ENCODE measurements around the gene TM9SF3.
"Not testable (repeated sequence)": the region's sequence is repeated elsewhere in the genome, so short reads cannot be mapped to it uniquely, and the experiment has no call there.

TM9SF3 gene

DNA sequence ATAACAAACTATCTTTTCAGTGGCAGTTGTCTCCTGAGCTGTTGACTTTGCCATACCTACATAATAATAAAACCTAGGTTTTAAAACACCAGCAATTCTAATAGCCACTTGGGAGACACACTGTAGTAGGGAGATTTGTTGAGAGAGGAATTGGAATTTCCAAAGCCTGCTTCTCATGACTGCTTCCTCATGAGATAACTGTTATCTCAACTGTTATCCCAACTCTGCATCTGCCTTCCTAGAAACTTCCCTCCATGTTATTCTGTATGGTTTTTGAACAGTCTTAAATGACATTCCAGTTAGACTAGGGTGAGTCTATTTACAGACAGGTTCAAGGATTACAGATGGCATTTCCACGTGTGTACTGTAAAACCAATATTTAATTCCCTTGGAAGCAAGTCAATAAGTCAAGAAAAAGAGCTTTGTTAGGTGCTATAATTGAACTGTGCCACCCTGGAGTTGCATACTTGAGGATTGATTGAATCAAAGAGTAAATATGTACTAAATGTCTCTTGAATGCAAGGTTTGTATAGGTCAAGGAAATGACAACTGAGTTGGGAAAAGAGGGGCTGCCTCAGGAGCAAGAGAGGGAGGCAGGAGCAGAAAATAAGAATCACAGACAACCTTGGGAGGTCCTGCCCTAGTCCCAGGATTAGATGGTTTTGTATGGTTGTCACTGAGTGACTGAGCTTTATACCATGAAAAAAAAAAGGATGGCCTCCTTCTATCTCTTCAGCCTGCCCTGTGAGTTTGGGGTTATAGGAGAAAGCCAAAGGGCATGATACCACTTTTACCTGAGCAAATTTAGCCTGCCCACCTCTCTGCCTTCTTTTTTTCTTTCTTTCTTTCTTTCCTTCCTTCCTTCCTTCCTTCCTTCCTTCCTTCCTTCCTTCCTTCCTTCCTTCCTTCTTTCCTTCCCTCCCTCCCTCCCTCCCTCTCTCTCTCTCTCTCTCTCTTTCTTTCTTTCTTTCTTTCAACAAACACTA lies 9.9 kb upstream of the TM9SF3 start:
- DNase-seq, result no peak

DNA sequence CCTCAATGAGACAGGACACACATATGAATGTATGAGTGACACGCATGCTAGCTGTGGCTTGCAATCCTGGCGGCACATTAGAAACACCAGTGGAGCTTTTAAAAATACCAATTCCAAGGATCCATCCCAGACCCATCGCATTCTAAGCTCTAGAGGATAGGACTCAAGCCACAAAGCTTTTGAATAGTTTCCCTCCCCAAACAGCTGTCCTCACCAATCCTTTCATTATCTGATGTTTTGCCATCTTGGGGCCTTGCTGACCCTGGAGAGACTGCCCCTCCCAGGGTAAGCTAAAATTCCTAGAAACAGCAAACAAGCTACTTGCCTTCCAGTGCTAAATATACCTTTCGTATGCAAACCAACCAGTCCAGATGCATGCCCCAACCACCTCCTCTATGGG lies 8.9 kb upstream of the TM9SF3 start:
- no peak for DNase-seq

DNA sequence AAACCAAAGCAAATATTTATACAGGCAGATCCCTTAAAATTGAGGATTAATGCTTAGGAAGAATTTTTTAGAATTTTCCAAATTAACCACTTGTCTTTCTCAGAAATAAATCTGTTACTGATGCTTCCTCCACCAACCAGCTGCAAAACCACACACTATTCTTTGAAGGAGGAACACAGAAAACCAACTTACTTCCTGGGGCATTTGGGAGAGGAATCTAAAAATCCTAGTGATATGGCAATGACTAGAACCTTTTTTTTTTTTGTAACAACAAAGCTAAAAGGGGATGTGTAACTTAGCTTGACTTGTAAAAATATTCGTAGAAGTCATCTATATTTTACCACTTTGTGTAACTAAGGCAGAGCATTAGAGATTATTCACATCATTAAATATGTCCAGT lies 5.1 kb upstream of the TM9SF3 start:
- DNase-seq, result no peak

- no peak for DNase-seq
Measured at GRCh38 chr10:96588616-96589419, 2.0 kb upstream of the TM9SF3 start.

- DNase-seq, result no peak
Measured at GRCh38 chr10:96588060-96588554, 1.3 kb upstream of the TM9SF3 start.

GRCh38 chr10:96587264-96588059 lies 650 bp upstream of the TM9SF3 start:
- DNase-seq, result no peak

DNA sequence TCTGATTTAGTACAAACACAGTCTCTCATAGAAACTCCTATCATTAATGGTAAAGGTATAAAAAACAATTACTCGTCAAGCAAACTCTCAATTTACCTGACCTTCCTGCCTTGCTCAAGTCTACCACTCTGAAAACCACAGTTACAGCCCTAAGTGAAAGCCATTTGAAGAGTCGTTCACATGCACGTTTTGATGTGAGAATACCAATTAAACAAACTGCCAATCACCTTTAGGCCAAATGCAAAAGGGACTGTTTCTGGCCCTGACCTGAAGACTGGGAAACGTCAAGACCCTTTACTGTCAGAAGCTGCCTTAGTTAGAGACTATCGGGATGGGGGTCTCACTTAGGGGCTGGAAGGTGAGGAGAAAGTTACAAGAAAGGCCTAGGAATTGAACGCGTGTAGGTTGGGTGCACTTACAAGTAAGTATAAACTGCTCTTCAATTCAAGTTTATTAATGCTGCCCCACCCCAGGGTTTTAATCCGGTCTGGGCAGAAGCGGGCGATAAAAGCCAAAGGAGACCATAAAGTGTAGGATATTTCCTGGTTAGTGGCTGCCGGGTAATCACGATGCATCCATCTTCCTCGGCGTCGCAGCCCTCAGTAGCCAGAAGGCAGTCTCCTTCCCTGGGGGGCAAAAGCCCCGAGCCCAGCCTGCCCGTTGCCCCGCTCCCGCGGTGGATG lies 935 bp downstream of the TM9SF3 start:
- no peak for DNase-seq

DNA sequence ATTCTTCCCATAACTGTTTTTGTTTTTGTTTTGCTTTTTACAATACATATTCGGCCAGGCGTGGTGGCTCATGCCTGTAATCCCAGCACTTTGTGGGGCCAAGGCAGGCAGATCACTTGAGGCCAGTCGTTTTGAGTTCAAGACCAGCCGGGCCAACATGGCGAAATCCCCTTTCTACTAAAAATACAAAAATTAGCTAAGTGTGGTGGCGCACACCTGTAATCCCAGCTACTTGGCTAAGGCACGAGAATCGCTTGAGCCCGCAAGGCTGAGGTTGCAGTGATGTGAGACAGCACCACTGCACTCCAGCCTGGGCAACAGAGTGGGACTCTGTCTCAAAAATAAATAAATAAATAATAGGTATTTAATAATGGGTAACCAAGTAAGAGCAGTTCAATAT lies 2.3 kb downstream of the TM9SF3 start:
- no peak for DNase-seq

- no peak for DNase-seq
Measured at GRCh38 chr10:96584035-96584434, 2.8 kb downstream of the TM9SF3 start.

DNA sequence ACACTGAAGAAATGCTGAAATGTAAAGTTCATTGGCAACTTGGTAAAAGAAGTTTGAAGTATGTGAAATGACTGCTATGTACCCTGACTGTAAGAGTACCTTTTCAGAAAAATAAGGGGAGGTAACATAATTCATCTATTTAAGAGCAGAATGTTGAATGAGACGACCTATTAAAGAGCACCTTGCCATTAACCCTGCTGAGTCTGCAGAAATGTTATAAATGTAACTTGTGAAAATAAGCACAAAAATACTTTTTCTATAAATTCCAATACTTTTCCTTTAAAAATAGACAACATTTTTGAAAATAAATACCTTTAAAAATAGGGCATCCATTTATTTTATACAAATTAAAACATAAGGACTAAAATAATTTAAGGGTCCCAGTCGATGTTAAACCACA lies 7.7 kb downstream of the TM9SF3 start:
- no peak for DNase-seq

DNA sequence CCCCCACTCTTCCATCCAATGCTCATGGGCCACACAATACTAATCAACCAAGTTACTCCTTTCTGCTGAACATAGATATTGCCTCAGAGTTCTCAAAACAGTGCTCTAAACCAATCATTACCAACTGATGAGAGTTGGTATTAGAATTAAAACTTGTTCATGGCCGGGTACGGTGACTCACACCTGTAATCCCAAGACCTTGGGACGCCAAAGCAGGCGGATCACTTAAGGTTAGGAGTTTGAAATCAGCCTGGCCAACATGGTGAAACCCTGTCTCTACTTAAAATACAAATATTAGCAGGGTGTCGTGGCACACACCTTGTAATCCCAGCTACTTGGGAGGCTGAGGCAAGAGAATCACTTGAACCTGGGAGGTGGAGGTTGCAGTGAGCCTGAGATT lies 8.2 kb downstream of the TM9SF3 start:
- DNase-seq, result no peak

- no peak for DNase-seq
Measured at GRCh38 chr10:96578022-96578421, 8.8 kb downstream of the TM9SF3 start.

DNA sequence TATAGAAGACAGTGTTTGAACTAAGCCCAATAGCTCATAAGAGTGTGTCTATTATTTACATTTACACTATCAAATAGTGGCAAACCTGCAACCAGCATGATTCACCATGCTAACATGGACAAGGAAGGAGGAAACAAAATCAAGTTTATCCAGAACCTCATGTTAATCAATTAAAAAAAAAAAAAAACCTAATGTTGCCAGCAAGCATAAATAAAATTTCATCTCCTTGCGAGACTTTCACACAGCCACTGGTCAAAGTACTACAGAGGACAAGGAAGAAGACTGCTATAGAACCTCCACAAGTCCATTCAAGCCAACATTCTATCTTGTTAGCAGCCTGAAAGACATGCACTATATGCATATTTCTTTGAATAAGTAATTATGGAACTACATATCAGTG lies 9.7 kb downstream of the TM9SF3 start:
- DNase-seq, result no peak

DNA sequence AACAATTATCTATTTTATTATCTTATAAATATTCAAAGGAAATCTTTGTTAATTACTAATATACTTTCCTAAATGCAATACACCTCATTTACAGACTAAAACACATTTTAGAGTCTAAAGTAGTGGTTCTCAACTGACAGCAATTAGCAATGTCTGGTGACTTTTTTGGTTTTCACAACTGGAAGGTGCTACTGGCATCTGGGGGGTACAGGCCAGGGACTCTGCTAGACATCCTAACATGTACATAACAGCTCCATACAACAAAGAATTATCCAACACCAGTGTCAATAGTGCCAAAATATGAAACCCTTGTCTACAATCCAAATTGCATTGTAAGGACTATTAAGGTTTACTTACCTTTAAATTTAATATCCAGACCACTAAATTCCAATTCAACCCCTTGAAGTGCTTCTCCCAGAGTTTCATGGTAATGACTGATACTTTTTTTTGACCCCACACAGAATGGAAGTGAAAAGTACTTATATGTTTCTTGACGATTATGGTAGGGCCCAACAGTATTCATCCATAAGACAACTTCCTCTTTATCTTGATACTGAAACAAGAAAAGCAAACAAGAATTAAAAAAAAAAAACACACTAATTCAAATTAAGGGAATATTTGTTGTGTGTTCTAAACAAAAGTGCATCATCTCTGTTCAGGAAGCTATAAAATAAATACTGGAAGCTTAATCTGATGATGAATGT lies 10.4 kb downstream of the TM9SF3 start:
- no peak for DNase-seq

DNA sequence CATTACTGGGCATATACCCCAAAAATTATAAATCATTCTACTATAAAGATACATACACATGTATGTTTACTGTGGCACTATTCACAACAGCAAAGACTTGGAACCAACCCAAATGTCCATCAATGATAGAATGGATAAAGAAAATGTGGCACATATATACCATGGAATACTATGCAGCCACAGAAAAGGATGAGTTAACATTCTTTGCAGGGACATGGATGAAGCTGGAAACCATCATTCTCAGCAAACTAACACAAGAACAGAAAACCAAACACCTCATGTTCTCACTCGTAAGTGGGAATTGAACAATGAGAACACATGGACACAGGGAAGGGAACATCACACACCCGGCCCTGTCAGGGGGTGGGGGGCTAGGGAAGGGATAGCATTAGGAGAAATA lies 12.2 kb downstream of the TM9SF3 start:
- DNase-seq, result not testable (repeated sequence)

GRCh38 chr10:96573036-96573435 lies 13.8 kb downstream of the TM9SF3 start:
- DNase-seq, result no peak

DNA sequence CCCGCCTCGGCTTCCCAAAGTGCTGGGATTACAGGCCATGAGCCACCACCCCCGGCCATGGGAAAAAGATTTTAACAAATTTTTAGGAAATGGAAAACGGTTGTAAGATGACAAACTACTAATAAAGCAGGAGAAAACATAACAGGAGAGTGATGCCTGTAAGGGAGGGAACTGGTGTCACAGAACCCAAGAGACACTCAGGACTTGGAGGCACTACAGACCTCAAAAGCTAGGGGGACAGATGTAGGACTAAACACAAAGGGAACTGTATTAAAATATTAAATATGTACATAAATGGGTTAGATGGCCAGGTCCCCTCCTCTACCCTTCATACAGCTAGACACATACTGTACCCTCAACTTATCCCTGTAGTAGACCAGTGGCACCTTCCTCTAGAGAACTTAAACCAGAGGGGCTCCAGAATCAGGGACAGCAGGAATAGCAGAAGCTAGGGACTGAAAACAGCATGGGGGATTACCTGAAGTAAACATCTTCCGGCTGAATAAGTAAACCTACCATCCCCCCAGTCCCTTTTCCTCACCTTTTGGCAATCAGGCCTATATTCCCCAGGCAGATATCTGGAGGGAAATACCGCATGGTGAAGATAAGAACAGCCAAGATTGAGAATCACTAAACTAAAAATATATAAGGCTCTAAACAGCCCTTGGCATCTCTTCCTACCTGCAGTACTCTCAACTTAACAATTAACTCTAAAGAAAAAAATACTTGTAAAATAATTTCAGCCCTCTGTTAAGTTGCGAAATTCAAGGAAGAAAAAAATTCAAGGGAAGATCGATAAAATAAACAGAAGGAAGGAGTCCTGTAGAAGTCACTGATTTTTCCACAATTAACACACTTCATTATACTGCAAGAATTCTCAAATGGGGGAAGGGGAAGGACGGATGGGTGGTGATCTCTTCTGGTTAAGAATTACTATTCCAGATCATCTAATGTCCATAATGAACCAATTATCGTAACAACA lies 15.5 kb downstream of the TM9SF3 start:
- no peak for DNase-seq

GRCh38 chr10:96570511-96570910 lies 16.3 kb downstream of the TM9SF3 start:
- no peak for DNase-seq

- no peak for DNase-seq
Measured at GRCh38 chr10:96568402-96568801, 18.4 kb downstream of the TM9SF3 start.

DNA sequence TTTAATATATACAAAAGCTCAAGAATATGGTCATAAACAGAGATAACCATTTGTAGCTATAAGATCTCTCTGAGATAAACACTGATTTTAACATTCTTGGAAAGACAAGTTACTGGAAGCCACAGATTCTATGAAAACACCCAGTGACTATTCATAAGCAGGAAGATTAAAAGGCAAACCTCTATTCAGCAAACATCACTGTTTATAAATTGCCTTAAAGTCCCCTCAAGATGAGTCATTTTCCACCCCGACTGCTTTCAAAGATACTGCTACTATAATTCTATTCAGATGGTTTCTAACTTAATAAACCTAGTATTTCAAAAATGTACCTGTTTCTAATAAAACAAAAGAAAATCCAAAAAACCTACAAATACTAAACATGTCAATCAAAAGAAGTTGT lies 21.0 kb downstream of the TM9SF3 start:
- no peak for DNase-seq
